ENCODE results near the gene PDCD11.

DNA sequence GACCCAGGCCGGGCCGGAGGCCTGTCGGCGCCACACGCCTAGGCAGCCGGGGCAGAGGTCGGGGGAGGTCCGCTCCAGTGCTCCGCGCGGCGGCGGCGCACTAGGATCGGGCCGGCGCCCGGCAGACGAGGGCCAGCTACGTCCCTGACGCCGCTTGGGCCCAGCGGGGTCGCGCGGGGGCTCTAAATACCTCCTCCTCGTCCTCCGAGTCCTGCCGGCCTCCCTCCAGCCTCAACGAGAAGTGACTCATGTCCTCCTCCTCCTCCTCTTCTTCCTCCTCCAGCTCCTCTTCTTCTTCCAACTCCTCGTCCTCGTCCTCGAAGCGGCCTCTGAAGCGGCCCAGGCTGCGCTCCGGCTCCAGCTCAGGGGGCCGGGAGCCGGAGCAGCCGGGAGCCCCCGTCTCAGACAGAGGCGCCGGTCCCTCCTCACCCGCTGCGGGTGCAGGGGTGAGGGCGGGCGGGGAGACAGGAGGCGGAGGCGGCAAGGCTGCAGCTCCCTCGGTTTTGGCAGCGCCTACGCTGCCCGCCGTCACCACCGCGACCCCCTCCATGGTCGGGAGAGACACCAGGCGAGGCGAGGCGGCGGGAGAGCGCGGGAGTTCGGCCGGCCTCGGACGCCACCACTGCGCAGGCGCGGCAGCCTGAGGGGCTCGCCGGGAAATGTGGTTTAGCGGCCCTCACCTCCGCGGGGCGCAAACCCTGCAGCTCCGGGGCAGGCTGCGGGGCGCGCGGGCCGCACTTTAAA lies 45.7 kb upstream of the PDCD11 start, which contains the start of gene PCGF6:
- no peak for TF ChIP-seq EZH2 (optimal IDR thresholded peaks at IDR 0.05; ENCODE audit: low read depth, low read length)
- TF ChIP-seq, protein P1, sequence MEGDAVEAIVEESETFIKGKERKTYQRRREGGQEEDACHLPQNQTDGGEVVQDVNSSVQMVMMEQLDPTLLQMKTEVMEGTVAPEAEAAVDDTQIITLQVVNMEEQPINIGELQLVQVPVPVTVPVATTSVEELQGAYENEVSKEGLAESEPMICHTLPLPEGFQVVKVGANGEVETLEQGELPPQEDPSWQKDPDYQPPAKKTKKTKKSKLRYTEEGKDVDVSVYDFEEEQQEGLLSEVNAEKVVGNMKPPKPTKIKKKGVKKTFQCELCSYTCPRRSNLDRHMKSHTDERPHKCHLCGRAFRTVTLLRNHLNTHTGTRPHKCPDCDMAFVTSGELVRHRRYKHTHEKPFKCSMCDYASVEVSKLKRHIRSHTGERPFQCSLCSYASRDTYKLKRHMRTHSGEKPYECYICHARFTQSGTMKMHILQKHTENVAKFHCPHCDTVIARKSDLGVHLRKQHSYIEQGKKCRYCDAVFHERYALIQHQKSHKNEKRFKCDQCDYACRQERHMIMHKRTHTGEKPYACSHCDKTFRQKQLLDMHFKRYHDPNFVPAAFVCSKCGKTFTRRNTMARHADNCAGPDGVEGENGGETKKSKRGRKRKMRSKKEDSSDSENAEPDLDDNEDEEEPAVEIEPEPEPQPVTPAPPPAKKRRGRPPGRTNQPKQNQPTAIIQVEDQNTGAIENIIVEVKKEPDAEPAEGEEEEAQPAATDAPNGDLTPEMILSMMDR (IDR thresholded peaks at IDR 0.05; ENCODE audit: low read length): no peak
- TF ChIP-seq EZH2phosphoT487 (IDR thresholded peaks at IDR 0.05; ENCODE audit: low read length): no peak
